ENCODE measurements around the gene PDX1. TPM values are rescaled to one million over a fixed set of nuclear protein-coding genes. Genes with fewer than 3 reads are reported as not detected.
"Not testable (repeated sequence)": the region's sequence is repeated elsewhere in the genome, so short reads cannot be mapped to it uniquely, and the experiment has no call there.

The PDX1 gene
- total RNA-seq, 2 experiments from 2014 or later: not detected

GRCh38 chr13:27961227-27962085 is 41.7 kb downstream of the PDX1 start:
- Mint-ChIP-seq H3K4me1 (peaks cover 11% of the 10 kb centered on the region), H3K27me3 (peaks cover 90% of the 10 kb centered on the region), H3K9me3 (no peaks in the 10 kb centered on the region), H3K4me3 (no peak overlapping the region), H3K36me3 (no peaks in the 10 kb centered on the region), H3K27ac (no peak overlapping the region)
- no peak for DNase-seq

GRCh38 chr13:27962128-27962841 is 42.5 kb downstream of the PDX1 start:
- DNase-seq: no peak
- peaks cover 11% of the 10 kb centered on the region for H3K4me1 Mint-ChIP-seq
- no peak overlapping the region for H3K4me3 Mint-ChIP-seq
- H3K27ac Mint-ChIP-seq: no peak overlapping the region
- peaks cover 92% of the 10 kb centered on the region for H3K27me3 Mint-ChIP-seq
- H3K36me3 Mint-ChIP-seq: no peaks in the 10 kb centered on the region
- H3K9me3 Mint-ChIP-seq: no peaks in the 10 kb centered on the region

GRCh38 chr13:27962982-27963381 is 43.2 kb downstream of the PDX1 start:
- no peak overlapping the region for H3K27ac Mint-ChIP-seq
- H3K4me1 Mint-ChIP-seq: peaks cover 12% of the 10 kb centered on the region
- H3K4me3 Mint-ChIP-seq: no peak overlapping the region
- H3K27me3 Mint-ChIP-seq: peaks cover 94% of the 10 kb centered on the region
- H3K9me3 Mint-ChIP-seq: no peaks in the 10 kb centered on the region
- H3K36me3 Mint-ChIP-seq: no peaks in the 10 kb centered on the region
- DNase-seq: no peak

GRCh38 chr13:27963491-27963890 is 43.7 kb downstream of the PDX1 start:
- no peak for DNase-seq
- no peak overlapping the region for H3K27ac Mint-ChIP-seq
- no peaks in the 10 kb centered on the region for H3K36me3 Mint-ChIP-seq
- peaks cover 13% of the 10 kb centered on the region for H3K4me1 Mint-ChIP-seq
- H3K4me3 Mint-ChIP-seq: no peak overlapping the region
- H3K27me3 Mint-ChIP-seq: peaks cover 95% of the 10 kb centered on the region
- H3K9me3 Mint-ChIP-seq: no peaks in the 10 kb centered on the region

GRCh38 chr13:27964206-27964605 is 44.4 kb downstream of the PDX1 start:
- Mint-ChIP-seq H3K4me1 (peaks cover 15% of the 10 kb centered on the region), H3K27me3 (peaks cover 95% of the 10 kb centered on the region)
- H3K9me3 Mint-ChIP-seq, DNase-seq, H3K27ac Mint-ChIP-seq, H3K4me3 Mint-ChIP-seq, H3K36me3 Mint-ChIP-seq: not testable (repeated sequence)

GRCh38 chr13:27964741-27965323 is 45.0 kb downstream of the PDX1 start:
- H3K4me3 Mint-ChIP-seq: no peak overlapping the region
- DNase-seq: no peak
- H3K27ac Mint-ChIP-seq: no peak overlapping the region
- peaks cover 19% of the 10 kb centered on the region for H3K4me1 Mint-ChIP-seq
- H3K36me3 Mint-ChIP-seq: no peaks in the 10 kb centered on the region
- H3K27me3 Mint-ChIP-seq: peaks cover 95% of the 10 kb centered on the region
- H3K9me3 Mint-ChIP-seq: no peaks in the 10 kb centered on the region

GRCh38 chr13:27965343-27965739 is 45.5 kb downstream of the PDX1 start:
- Mint-ChIP-seq H3K27me3 (peaks cover 95% of the 10 kb centered on the region), H3K4me1 (peaks cover 17% of the 10 kb centered on the region), H3K9me3 (no peaks in the 10 kb centered on the region)

GRCh38 chr13:27965740-27966640 is 46.2 kb downstream of the PDX1 start:
- Mint-ChIP-seq H3K27me3 (peaks cover 97% of the 10 kb centered on the region), H3K36me3 (no peaks in the 10 kb centered on the region), H3K4me3 (no peak overlapping the region), H3K9me3 (no peaks in the 10 kb centered on the region), H3K4me1 (peaks cover 17% of the 10 kb centered on the region), H3K27ac (no peak overlapping the region)
- DNase-seq: no peak

More at GRCh38 chr13:27965343-27965739, 45.5 kb downstream of the PDX1 start:
- Mint-ChIP-seq H3K4me3 (no peak overlapping the region), H3K36me3 (no peaks in the 10 kb centered on the region), H3K27ac (no peak overlapping the region)
- DNase-seq: no peak

- no peak for DNase-seq
- no peak overlapping the region for H3K27ac Mint-ChIP-seq
- peaks cover 97% of the 10 kb centered on the region for H3K27me3 Mint-ChIP-seq
- no peaks in the 10 kb centered on the region for H3K36me3 Mint-ChIP-seq
- H3K9me3 Mint-ChIP-seq: no peaks in the 10 kb centered on the region
- no peak overlapping the region for H3K4me3 Mint-ChIP-seq
- H3K4me1 Mint-ChIP-seq: peaks cover 14% of the 10 kb centered on the region
These were observed 46.9 kb downstream of the PDX1 start for GRCh38 chr13:27966641-27967202.

GRCh38 chr13:27967203-27967735 is 47.5 kb downstream of the PDX1 start:
- no peak overlapping the region for H3K27ac Mint-ChIP-seq
- H3K4me3 Mint-ChIP-seq: no peak overlapping the region
- peaks cover 95% of the 10 kb centered on the region for H3K27me3 Mint-ChIP-seq
- DNase-seq: no peak
- no peaks in the 10 kb centered on the region for H3K9me3 Mint-ChIP-seq
- no peaks in the 10 kb centered on the region for H3K36me3 Mint-ChIP-seq
- peaks cover 14% of the 10 kb centered on the region for H3K4me1 Mint-ChIP-seq

GRCh38 chr13:27967736-27968315 is 48.0 kb downstream of the PDX1 start:
- peaks cover 14% of the 10 kb centered on the region for H3K4me1 Mint-ChIP-seq
- no peaks in the 10 kb centered on the region for H3K36me3 Mint-ChIP-seq
- no peaks in the 10 kb centered on the region for H3K9me3 Mint-ChIP-seq
- no peak for DNase-seq
- H3K27ac Mint-ChIP-seq: no peak overlapping the region
- H3K27me3 Mint-ChIP-seq: peaks cover 96% of the 10 kb centered on the region
- peak overlapping the region; percentile 22 for H3K4me3 Mint-ChIP-seq

- peaks cover 97% of the 10 kb centered on the region for H3K27me3 Mint-ChIP-seq
- no peak for DNase-seq
- no peak overlapping the region for H3K27ac Mint-ChIP-seq
- H3K4me3 Mint-ChIP-seq: peak overlapping the region; percentile 42
- no peaks in the 10 kb centered on the region for H3K36me3 Mint-ChIP-seq
- peaks cover 14% of the 10 kb centered on the region for H3K4me1 Mint-ChIP-seq
- H3K9me3 Mint-ChIP-seq: no peaks in the 10 kb centered on the region
These were observed 48.7 kb downstream of the PDX1 start for GRCh38 chr13:27968316-27969081.

All from activated naive CD8-positive, alpha-beta T cell treated with anti-CD3 and anti-CD28 coated beads for 36 hours (primary cell).